ENCODE data around the gene CACNG7. TPM values are rescaled to one million over a fixed set of nuclear protein-coding genes. Genes with fewer than 3 reads are reported as not detected.

Gene CACNG7
- total RNA-seq, 2 experiments from 2014 or later, result not detected

- H3K4me3 Mint-ChIP-seq, result peak overlapping the region; percentile 51
- DNase-seq, result peak; percentile 69
- peaks cover 18% of the 10 kb centered on the region for H3K36me3 Mint-ChIP-seq (ENCODE audit: low read depth)
- no peak overlapping the region for H3K27ac Mint-ChIP-seq
- peaks cover 27% of the 10 kb centered on the region for H3K4me1 Mint-ChIP-seq
- H3K27me3 Mint-ChIP-seq, result peaks cover 51% of the 10 kb centered on the region
- peaks cover 9% of the 10 kb centered on the region for H3K9me3 Mint-ChIP-seq
- ChIA-PET CTCF (no interaction called here), POLR2A (no interaction called here)
These were observed 68.4 kb downstream of the CACNG7 start for GRCh38 chr19:53977429-53977990.

DNA sequence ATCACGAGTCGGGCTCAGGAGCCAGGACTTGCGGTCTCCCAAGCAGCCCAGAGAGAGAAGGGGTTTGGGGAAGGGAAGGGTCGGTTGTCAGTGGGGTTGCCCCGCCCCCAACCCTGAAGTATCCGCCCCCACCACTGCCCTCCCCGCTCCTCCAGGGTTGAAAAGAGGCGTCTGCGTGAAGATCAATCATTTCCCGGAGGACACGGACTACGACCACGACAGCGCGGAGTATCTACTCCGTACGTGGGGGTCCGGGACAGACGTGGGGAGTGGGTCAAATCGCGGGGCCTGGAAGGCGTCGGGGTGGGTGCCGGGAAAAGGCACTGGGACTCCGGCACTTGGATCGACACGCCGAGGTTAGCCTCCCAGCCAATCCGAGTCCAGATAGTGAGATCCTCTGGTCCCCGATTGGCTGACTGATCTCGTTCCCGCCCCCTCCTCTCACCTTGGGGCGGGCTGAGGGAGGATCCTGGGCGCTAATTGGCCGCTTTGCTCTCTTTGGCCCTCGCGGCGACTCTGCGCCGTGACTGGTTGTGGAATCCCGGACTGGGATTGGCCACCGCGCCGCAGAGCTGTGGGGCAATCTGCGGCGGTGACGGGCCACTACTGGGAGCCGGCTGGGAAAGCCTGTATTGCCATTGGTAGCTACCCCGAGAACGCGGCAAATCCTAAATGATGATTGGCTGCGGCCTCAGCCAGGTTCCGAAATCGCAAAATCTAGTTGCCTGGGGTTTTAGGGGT is 69.1 kb downstream of the CACNG7 start:
- DNase-seq, result peak; percentile 12
- H3K4me3 Mint-ChIP-seq, result peak overlapping the region; percentile 51
- peaks cover 27% of the 10 kb centered on the region for H3K4me1 Mint-ChIP-seq
- no peak overlapping the region for H3K27ac Mint-ChIP-seq
- CTCF ChIA-PET, result no interaction called here
- H3K9me3 Mint-ChIP-seq, result peaks cover 9% of the 10 kb centered on the region
- peaks cover 18% of the 10 kb centered on the region for H3K36me3 Mint-ChIP-seq (ENCODE audit: low read depth)
- POLR2A ChIA-PET, result no interaction called here
- peaks cover 47% of the 10 kb centered on the region for H3K27me3 Mint-ChIP-seq

DNA sequence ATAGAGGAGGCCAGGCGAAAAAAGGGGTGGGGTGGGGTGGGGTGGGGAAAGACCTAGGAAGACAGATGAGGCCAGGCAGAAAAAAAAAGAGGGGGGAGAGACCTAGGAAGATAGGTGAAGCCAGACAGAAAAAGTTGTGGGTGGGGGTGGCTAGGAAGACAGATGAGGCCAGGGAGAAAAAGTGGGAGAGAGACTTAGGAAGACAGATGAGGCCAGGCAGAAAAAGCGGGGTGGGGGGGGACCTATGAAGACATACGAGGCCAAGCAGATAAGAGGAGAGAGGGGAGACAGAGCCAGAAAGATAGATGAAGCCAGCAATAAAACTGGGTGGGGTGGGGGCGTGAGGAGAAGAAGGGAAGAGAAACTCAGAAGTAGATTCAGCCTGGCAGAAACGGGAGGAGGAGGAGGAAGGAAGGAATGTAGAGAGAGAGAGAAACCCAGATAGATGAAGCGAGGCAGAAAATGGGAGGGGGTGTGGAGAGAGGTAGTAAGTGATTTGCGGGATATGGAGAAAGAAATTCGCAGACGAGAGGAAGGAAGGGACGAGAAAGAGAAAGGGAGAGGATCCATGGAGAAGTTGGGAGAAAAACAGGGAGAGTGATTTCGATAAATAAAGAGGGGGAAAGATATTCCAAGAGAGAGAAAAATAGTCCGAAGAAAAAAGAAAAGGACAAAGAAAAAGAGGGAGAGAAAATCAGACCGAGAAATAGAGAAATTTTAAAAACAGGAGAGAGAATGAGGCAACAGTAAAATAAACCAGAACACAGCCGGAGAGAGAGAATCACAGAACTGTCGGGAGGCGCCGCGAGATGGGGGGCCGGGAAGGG is 70.1 kb downstream of the CACNG7 start:
- DNase-seq, result no peak
- CTCF ChIA-PET, result no interaction called here
- H3K27ac Mint-ChIP-seq, result peak overlapping the region; percentile 68
- POLR2A ChIA-PET, result no interaction called here
- H3K4me1 Mint-ChIP-seq, result peaks cover 27% of the 10 kb centered on the region
- no peak overlapping the region for H3K4me3 Mint-ChIP-seq
- H3K27me3 Mint-ChIP-seq, result peaks cover 47% of the 10 kb centered on the region
- H3K9me3 Mint-ChIP-seq, result peaks cover 9% of the 10 kb centered on the region
- H3K36me3 Mint-ChIP-seq (ENCODE audit: low read depth), result peaks cover 18% of the 10 kb centered on the region

DNA sequence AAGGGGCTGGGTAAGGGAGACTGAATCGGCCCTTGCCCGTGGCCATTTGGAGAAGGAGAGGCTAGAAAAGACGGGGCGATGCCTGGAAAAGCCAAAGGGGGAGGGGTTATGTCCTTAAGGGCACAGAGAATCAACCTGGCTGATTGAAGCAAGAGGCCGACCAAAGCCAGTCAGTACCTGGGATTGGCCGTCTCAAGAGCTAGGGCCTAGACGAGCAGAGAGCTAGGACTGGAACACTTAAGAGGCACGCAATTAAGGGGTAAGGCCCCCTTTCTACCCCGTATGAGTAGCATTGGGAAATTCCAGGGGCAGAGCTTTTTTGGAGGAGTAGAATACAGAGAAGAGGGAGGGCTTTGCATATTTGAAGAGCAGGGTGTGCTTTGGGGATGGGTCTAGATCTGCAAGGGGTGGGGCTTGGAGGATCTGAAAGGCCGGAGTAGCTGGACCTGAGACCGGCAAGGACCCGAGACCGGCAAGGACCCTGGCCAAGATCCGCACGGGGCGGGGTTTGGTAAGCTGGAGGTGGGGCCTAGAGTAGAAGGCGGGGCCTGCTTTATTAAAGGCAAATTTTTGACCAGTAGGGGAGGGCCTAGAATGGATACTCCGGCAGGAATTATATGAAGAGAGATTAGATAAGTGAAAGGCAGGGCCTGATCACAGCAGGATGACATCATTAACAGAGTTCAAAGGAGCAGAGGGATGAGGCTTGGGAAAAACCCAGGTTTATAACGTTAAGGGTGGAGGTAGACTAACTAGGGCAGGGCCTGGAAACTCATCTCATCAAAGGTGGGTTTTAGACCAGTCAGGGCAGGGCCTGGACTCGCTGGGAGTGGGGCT is 71.7 kb downstream of the CACNG7 start:
- POLR2A ChIA-PET, result no interaction called here
- no peak for DNase-seq
- peak overlapping the region; percentile 22 for H3K27ac Mint-ChIP-seq
- H3K4me1 Mint-ChIP-seq, result peaks cover 27% of the 10 kb centered on the region
- CTCF ChIA-PET, result interaction anchor here (1.3 kb wide), 1 partner anchor 9 kb away, joined by 3 read pairs; no protein-coding TSS in a partner anchor
- H3K4me3 Mint-ChIP-seq, result no peak overlapping the region
- H3K9me3 Mint-ChIP-seq, result peaks cover 9% of the 10 kb centered on the region
- H3K27me3 Mint-ChIP-seq, result peaks cover 47% of the 10 kb centered on the region
- H3K36me3 Mint-ChIP-seq (ENCODE audit: low read depth), result peaks cover 18% of the 10 kb centered on the region

DNA sequence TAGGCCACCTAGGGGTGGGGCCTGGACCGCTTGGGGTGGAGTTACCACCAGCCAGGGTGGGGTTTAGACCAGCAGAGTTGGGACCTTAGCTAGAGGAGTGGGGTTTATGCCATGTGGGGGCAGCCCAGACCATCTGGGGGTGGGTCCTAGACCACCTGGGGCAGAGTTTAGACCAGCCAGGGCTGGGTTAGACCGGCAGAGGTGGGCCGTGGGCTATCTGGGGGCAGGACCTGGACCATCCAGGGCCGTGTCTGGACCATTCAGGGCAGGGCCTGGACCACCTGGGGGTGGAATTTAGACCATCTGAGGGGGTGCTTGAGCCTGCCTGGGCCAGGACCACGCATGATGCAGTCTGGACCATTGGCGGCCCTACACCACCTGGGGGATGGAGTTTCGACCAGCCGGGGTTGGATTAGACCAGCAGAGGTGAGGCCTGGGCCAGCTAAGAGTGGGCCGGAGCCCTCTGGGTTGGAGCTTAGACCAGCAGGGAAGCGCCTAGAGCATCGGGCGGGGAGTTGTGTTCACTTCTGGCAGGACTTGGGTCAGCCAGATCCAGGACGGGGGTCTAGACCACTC is 72.4 kb downstream of the CACNG7 start:
- no peak for DNase-seq
- Mint-ChIP-seq H3K27ac (no peak overlapping the region), H3K4me3 (no peak overlapping the region), H3K36me3 (ENCODE audit: low read depth) (peaks cover 18% of the 10 kb centered on the region), H3K9me3 (peaks cover 9% of the 10 kb centered on the region), H3K27me3 (peaks cover 44% of the 10 kb centered on the region), H3K4me1 (peaks cover 27% of the 10 kb centered on the region)
- CTCF ChIA-PET, result interaction anchor here (1.3 kb wide), 1 partner anchor 10 kb away, joined by 3 read pairs; no protein-coding TSS in a partner anchor
- POLR2A ChIA-PET, result no interaction called here

DNA sequence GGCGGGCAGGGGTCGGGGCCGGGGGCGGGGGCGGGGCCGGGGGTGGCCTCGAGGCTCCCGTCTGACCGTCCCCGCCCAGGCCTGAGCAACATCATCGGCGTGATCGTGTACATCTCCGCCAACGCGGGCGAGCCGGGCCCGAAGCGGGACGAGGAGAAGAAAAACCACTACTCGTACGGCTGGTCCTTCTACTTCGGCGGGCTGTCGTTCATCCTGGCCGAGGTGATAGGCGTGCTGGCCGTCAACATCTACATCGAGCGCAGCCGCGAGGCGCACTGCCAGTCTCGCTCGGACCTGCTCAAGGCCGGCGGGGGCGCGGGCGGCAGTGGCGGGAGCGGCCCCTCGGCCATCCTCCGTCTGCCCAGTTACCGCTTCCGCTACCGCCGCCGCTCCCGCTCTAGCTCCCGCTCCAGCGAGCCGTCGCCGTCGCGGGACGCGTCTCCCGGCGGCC is 72.9 kb downstream of the CACNG7 start:
- no peak overlapping the region for H3K27ac Mint-ChIP-seq
- peaks cover 18% of the 10 kb centered on the region for H3K36me3 Mint-ChIP-seq (ENCODE audit: low read depth)
- H3K27me3 Mint-ChIP-seq, result peaks cover 44% of the 10 kb centered on the region
- ChIA-PET CTCF (no interaction called here), POLR2A (no interaction called here)
- H3K4me3 Mint-ChIP-seq, result no peak overlapping the region
- peaks cover 9% of the 10 kb centered on the region for H3K9me3 Mint-ChIP-seq
- DNase-seq, result no peak
- peaks cover 27% of the 10 kb centered on the region for H3K4me1 Mint-ChIP-seq

GRCh38 chr19:53982611-53983010 is 73.5 kb downstream of the CACNG7 start:
- peaks cover 41% of the 10 kb centered on the region for H3K27me3 Mint-ChIP-seq
- H3K36me3 Mint-ChIP-seq (ENCODE audit: low read depth), result peaks cover 16% of the 10 kb centered on the region
- ChIA-PET CTCF (no interaction called here), POLR2A (no interaction called here)
- peaks cover 24% of the 10 kb centered on the region for H3K4me1 Mint-ChIP-seq
- DNase-seq, result no peak
- H3K4me3 Mint-ChIP-seq, result no peak overlapping the region
- H3K9me3 Mint-ChIP-seq, result peaks cover 9% of the 10 kb centered on the region
- H3K27ac Mint-ChIP-seq, result no peak overlapping the region

DNA sequence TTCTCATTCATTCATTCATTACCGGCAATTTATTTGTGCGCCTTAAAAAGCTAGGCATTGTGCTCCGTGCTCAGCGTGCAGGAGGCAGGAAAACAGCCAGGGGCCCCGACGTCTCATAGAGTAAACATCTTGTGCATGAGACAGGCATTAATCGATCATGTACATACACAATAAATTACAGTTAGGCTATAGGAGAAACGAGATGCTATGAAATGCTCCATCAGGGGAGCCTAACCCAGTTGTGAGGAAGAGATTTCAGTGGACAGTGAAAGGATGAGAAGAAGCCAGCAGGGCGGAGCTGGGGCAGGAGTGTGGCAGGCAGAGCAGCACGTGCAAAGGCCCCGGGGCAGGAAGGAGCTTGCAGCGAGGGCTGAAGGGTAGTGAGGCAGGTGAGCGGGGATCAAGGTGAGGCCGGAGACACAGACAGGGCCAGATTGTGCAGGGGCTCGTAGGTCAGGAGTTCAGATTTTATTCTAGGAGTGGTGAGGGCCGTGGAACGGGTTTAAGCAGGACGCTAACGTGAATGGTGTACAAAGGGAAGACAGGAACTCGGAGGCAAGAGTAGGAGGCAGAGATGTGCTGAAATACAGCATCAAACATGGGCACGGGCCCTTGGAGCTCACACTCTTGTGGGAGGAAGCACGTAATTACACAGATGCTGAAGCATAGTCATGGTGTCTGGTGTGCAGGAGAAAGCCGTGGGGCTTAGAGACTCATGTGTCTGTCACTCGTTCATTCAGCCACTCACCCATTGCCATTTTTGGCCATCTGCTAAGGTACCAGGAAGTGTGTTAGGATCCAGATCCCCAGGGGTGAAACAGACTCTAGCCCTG is 74.6 kb downstream of the CACNG7 start:
- POLR2A ChIA-PET, result no interaction called here
- CTCF ChIA-PET, result interaction anchor here (0.7 kb wide), 1 partner anchor 557 kb away, joined by 3 read pairs; no protein-coding TSS in a partner anchor
- Mint-ChIP-seq H3K9me3 (peaks cover 9% of the 10 kb centered on the region), H3K36me3 (ENCODE audit: low read depth) (peaks cover 16% of the 10 kb centered on the region), H3K4me1 (peaks cover 18% of the 10 kb centered on the region), H3K27ac (no peak overlapping the region), H3K27me3 (peaks cover 30% of the 10 kb centered on the region), H3K4me3 (no peak overlapping the region)
- no peak for DNase-seq

DNA sequence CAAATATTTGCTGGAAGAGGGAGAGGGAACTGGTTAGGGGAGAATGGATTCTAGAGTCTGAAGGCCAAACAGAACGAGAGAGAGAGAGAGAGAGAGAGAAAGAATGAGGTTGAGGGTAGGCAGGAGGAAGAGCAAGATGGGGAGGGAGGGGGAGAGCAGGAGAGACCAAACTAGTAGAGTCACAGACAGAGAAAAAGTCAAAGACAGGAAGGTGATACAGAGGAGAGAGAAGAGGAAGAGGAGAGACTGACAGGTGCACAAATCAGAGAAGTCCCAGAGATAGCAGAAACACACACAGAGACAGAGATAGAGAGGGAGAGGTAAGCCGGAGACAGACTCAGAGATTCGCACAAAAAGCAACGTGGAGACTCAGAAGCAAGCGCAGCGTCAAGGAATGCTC is 76.8 kb downstream of the CACNG7 start:
- Mint-ChIP-seq H3K27me3 (peaks cover 8% of the 10 kb centered on the region), H3K27ac (no peak overlapping the region), H3K9me3 (peaks cover 2% of the 10 kb centered on the region), H3K4me1 (peaks cover 6% of the 10 kb centered on the region), H3K36me3 (ENCODE audit: low read depth) (peaks cover 6% of the 10 kb centered on the region), H3K4me3 (no peak overlapping the region)
- DNase-seq, result no peak
- ChIA-PET CTCF (no interaction called here), POLR2A (no interaction called here)

GRCh38 chr19:53988981-53989380 is 79.9 kb downstream of the CACNG7 start:
- no peak for DNase-seq
- H3K27me3 Mint-ChIP-seq, result peaks cover 20% of the 10 kb centered on the region
- H3K9me3 Mint-ChIP-seq, result no peaks in the 10 kb centered on the region
- CTCF ChIA-PET, result no interaction called here
- POLR2A ChIA-PET, result no interaction called here
- H3K27ac Mint-ChIP-seq, result no peak overlapping the region
- H3K4me3 Mint-ChIP-seq, result no peak overlapping the region
- no peaks in the 10 kb centered on the region for H3K4me1 Mint-ChIP-seq
- H3K36me3 Mint-ChIP-seq (ENCODE audit: low read depth), result no peaks in the 10 kb centered on the region

DNA sequence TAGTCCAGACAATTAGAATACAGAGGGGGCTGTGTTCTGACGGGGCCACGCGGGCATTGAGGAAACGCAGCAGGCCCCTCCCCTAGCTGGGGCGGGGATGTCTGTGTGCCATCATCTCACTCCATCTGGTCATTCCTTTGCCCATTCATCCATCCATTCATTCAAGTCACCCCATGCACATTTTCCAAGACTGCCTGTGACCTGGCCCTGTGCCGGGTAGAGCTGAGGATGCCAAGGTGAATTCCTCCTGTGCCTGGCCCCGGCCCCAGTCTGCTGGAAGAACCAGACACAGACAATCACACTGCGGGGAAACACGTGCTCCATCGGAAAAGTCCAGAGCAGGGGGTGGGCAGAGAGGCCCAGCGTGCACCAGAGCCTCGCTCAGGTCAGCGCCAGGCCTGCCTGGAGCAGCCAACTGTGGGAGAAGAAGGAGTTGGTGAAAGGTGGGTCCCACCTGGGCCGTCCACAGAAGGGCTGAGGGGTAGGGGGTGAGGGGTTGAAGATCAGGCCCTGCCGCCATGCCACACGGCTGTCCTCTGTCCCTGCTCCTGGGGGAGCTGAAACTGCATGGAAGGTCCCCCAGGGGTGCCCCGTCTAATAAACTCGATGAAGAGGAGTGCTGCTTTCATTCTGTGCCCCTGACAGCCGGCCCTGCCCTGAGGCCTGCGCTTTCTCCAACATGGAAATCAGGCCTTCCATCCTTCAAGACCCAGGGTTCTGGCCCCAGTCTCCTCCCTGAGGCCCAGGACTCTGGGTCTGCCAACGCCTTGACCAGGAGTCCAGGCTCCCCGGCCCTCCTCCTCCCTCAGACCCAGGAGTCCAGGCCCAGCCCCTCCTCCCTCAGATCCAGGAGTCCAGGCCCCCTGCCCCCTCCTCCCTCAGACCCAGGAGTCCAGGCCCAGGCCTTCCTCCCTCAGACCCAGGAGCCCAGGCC is 80.8 kb downstream of the CACNG7 start:
- Mint-ChIP-seq H3K4me3 (no peak overlapping the region), H3K27ac (no peak overlapping the region), H3K27me3 (peaks cover 27% of the 10 kb centered on the region), H3K9me3 (no peaks in the 10 kb centered on the region), H3K4me1 (no peaks in the 10 kb centered on the region), H3K36me3 (ENCODE audit: low read depth) (no peaks in the 10 kb centered on the region)
- POLR2A ChIA-PET, result no interaction called here
- DNase-seq, result no peak
- CTCF ChIA-PET, result no interaction called here
